Stomach (tissue), 9 donors: ENCODE data around the gene CCDC106. TPM values are rescaled to one million over a fixed set of nuclear protein-coding genes. Genes with fewer than 3 reads are reported as not detected.

ENCODE experiments used
- DNase-seq, 2 donors: peaks; one replicate each; pipeline versions ENCODE4 v3.0.0 to v3.0.0-alpha.2; 2013 to 2019
- H3K27ac ChIP-seq, 5 donors: fragments of 200-600 bp in 4 of 5; sonication (generic) in 4 of 5; one replicate each; pipeline ENCODE4 v1.5.1; 2013 to 2019; ENCODE audit warnings: mild to moderate bottlenecking in 1 of 5, moderate library complexity in 1 of 5
- H3K27me3 ChIP-seq, 3 donors: fragments of 200-600 bp; sonication (generic); one replicate each; pipeline ENCODE4 v1.5.1; 2017 to 2019; ENCODE audit warnings: mixed run types in 1 of 3
- H3K36me3 ChIP-seq, 4 donors: fragments of 200-600 bp; sonication (generic); 1 replicate in 3 of 4; 2 replicates in 1 of 4; pipeline ENCODE4 v1.5.1; 2016 to 2019
- H3K4me1 ChIP-seq, 4 donors: fragments of 200-600 bp; sonication (generic); one replicate each; pipeline ENCODE4 v1.5.1; 2016 to 2019
- H3K4me3 ChIP-seq, 4 donors: fragments of 200-600 bp; sonication (generic) in 3 of 4; one replicate each; pipeline ENCODE4 v1.5.1; 2016 to 2019; ENCODE audit warnings: mild to moderate bottlenecking in 1 of 4
- H3K9me3 ChIP-seq, 4 donors: fragments of 200-600 bp; sonication (generic); one replicate each; pipeline ENCODE4 v1.5.1; 2016 to 2019
- CTCF ChIP-seq, 7 experiments: fragments of 450-650 bp in 4 of 7; fragments of 200-600 bp in 3 of 7; sonication (generic) in 3 of 7; IDR thresholded peaks; one replicate each; pipeline ENCODE4 v1.5.1; 2016 to 2019; ENCODE audit warnings: antibody characterized with exemption in 7 of 7, control low read depth in 2 of 7, mild to moderate bottlenecking in 1 of 7
- EP300 ChIP-seq: sonication (generic); formaldehyde crosslinking; IDR thresholded peaks from one replicate; pipeline ENCODE4 v1.6.1; 2017; ENCODE audit warnings: antibody characterized with exemption
- POLR2A ChIP-seq, 4 donors: fragments of 450-650 bp; IDR thresholded peaks; one replicate each; pipeline ENCODE4 v1.6.1; 2016; ENCODE audit warnings: antibody characterized with exemption in 4 of 4, control low read depth in 2 of 4, mild to moderate bottlenecking in 1 of 4, moderate library complexity in 1 of 4
- POLR2AphosphoS5 ChIP-seq, 3 donors: sonication (generic); formaldehyde crosslinking; IDR thresholded peaks; one replicate each; pipeline ENCODE4 v1.6.1; 2016; ENCODE audit warnings: antibody characterized with exemption in 3 of 3
- WGBS, 5 donors: extraction: QIAGEN DNeasy Blood & Tissue Kit in 3 of 5; methylation state at CpG; one replicate each; pipeline versions ENCODE4 v1.1.5 to v1.1.7; 2013 to 2018; 5-methylcytosine and 5-hydroxymethylcytosine counted together
- intact Hi-C: fragments of 100-400 bp; cut with DNase I; formaldehyde crosslinking; loops from one replicate; pipeline ENCODE4 v1.15.1; 2023; ENCODE audit warnings: low total_unique reads
- polyA plus RNA-seq, 3 donors: library from polyadenylated mRNA; stranded (reverse); fragments of 200-250 nt; gene quantifications; one replicate each; pipeline ENCODE4 v1.2.3, GENCODE V29; 2013
- total RNA-seq, 5 donors: library from RNA; depleted of rRNA; stranded (reverse); fragments of >200 nt; gene quantifications; one replicate each; pipeline versions ENCODE4 v1.1.0 to v1.2.3, GENCODE V29; 2014 to 2016
- donor health status: healthy with polysubstance abuse.
- donor health status: Bipolar disorder and iron deficiency.
- donor health status: healthy.

The CCDC106 gene
- total and polyA plus RNA-seq, 8 donors = 3.5 to 25.5 (median 13.7) TPM

- Histone ChIP-seq H3K9me3 (no peaks in the 10 kb centered on the region), H3K36me3 (peaks cover 16 to 60% (median 56%) of the 10 kb centered on the region in 4 donors), H3K27ac (no peak overlapping the region), H3K27me3 (no peaks in the 10 kb centered on the region), H3K4me3 (no peak overlapping the region), H3K4me1 (peaks cover 8 to 43% (median 17%) of the 10 kb centered on the region in 4 donors)
- DNase-seq = no peak
- intact Hi-C loops = no loop called here
- 95 to 98% (median 97%) methylated on average over 53 to 88 of the region's 88 CpGs for WGBS, 5 donors
- no peak for TF ChIP-seq CTCF (IDR thresholded peaks at IDR 0.05)
- TF ChIP-seq POLR2AphosphoS5 (IDR thresholded peaks at IDR 0.05) = no peak
- no peak for TF ChIP-seq EP300
- TF ChIP-seq POLR2A (IDR thresholded peaks at IDR 0.05) = no peak
These were observed 32.2 kb upstream of the CCDC106 start for GRCh38 chr19:55615543-55616394.

- Histone ChIP-seq H3K27ac (no peak overlapping the region), H3K4me1 (peaks cover 7 to 43% (median 12%) of the 10 kb centered on the region in 4 donors), H3K27me3 (no peaks in the 10 kb centered on the region), H3K4me3 (no peak overlapping the region), H3K9me3 (no peaks in the 10 kb centered on the region), H3K36me3 (peaks cover 16 to 65% (median 60%) of the 10 kb centered on the region in 4 donors)
- DNase-seq = no peak
- 94 to 99% (median 97%) methylated on average over 22 to 38 of the region's 38 CpGs for WGBS, 5 donors
- intact Hi-C loops = no loop called here
- TF ChIP-seq CTCF (IDR thresholded peaks at IDR 0.05) (no peak), POLR2A (IDR thresholded peaks at IDR 0.05) (no peak), POLR2AphosphoS5 (IDR thresholded peaks at IDR 0.05) (no peak), EP300 (no peak)
These were observed 31.6 kb upstream of the CCDC106 start for GRCh38 chr19:55616395-55616875.

GRCh38 chr19:55617426-55617825, 30.6 kb upstream of the CCDC106 start:
- intact Hi-C loops = no loop called here

More at GRCh38 chr19:55617426-55617825, 30.6 kb upstream of the CCDC106 start:
- no peaks in the 10 kb centered on the region for H3K27me3 ChIP-seq
- WGBS, 5 donors = 82 to 94% (median 84%) methylated on average over 6 to 8 of the region's 8 CpGs
- TF ChIP-seq EP300 (no peak), POLR2A (IDR thresholded peaks at IDR 0.05) (no peak), POLR2AphosphoS5 (IDR thresholded peaks at IDR 0.05) (no peak), CTCF (IDR thresholded peaks at IDR 0.05) (no peak)
- H3K9me3 ChIP-seq = no peaks in the 10 kb centered on the region
- peaks cover 5 to 43% (median 8%) of the 10 kb centered on the region in 4 donors for H3K4me1 ChIP-seq
- H3K4me3 ChIP-seq = no peak overlapping the region
- H3K36me3 ChIP-seq = peaks cover 22 to 75% (median 69%) of the 10 kb centered on the region in 4 donors
- no peak overlapping the region for H3K27ac ChIP-seq
- no peak for DNase-seq
